Measurements from ENCODE around the gene PHLPP2. TPM values are rescaled to one million over a fixed set of nuclear protein-coding genes. Genes with fewer than 3 reads are reported as not detected.

PHLPP2 gene
- total and polyA plus RNA-seq, 12 donors, result 2.8 to 11.3 (median 7.7) TPM

GRCh38 chr16:71700831-71701230 lies 23.7 kb downstream of the PHLPP2 start:
- 86 to 96% (median 90%) methylated on average over 4 of the region's 4 CpGs for WGBS, 4 donors
- H3K4me3 ChIP-seq, result no peak overlapping the region
- H3K27ac ChIP-seq, result no peak overlapping the region
- no peaks in the 10 kb centered on the region for H3K9me3 ChIP-seq (replicated peaks in 1 of 3)
- H3K4me1 ChIP-seq (replicated peaks in 1 of 2), result no peaks in the 10 kb centered on the region
- no peaks in the 10 kb centered on the region for H3K36me3 ChIP-seq (replicated peaks in 1 of 2)
- no peaks in the 10 kb centered on the region for H3K27me3 ChIP-seq
- TF ChIP-seq POLR2A (IDR thresholded peaks at IDR 0.05) (no peak), CTCF (IDR thresholded peaks at IDR 0.05) (no peak)
- intact Hi-C loops (cut with DNase I), result no loop called here
- no peak for DNase-seq

- WGBS, 4 donors, result 87 to 94% (median 93%) methylated on average over 2 to 3 of the region's 3 CpGs
- Histone ChIP-seq H3K4me3 (no peak overlapping the region), H3K27ac (no peak overlapping the region), H3K36me3 (replicated peaks in 1 of 2) (no peaks in the 10 kb centered on the region), H3K27me3 (no peaks in the 10 kb centered on the region), H3K9me3 (replicated peaks in 1 of 3) (no peaks in the 10 kb centered on the region), H3K4me1 (replicated peaks in 1 of 2) (no peaks in the 10 kb centered on the region)
- no peak for TF ChIP-seq CTCF (IDR thresholded peaks at IDR 0.05)
- no peak for TF ChIP-seq POLR2A (IDR thresholded peaks at IDR 0.05)
- DNase-seq, result no peak
- intact Hi-C loops (cut with DNase I), result no loop called here
Observed at GRCh38 chr16:71698491-71698890, 26.0 kb downstream of the PHLPP2 start.

GRCh38 chr16:71693164-71693563 lies 31.3 kb downstream of the PHLPP2 start:
- intact Hi-C loops (cut with DNase I), result no loop called here
- H3K36me3 ChIP-seq (replicated peaks in 1 of 2), result peaks cover 0 to 12% of the 10 kb centered on the region in 2 donors
- no peaks in the 10 kb centered on the region for H3K4me1 ChIP-seq (replicated peaks in 1 of 2)
- no peaks in the 10 kb centered on the region for H3K27me3 ChIP-seq
- H3K27ac ChIP-seq, result no peak overlapping the region
- DNase-seq, result no peak
- TF ChIP-seq POLR2A (IDR thresholded peaks at IDR 0.05) (no peak), CTCF (IDR thresholded peaks at IDR 0.05) (no peak)
- H3K4me3 ChIP-seq, result no peak overlapping the region
- no peaks in the 10 kb centered on the region for H3K9me3 ChIP-seq (replicated peaks in 1 of 3)
- WGBS, 4 donors, result 89 to 98% (median 93%) methylated on average over 5 of the region's 5 CpGs

- no peak for DNase-seq
- Histone ChIP-seq H3K27ac (no peak overlapping the region), H3K4me3 (no peak overlapping the region), H3K9me3 (replicated peaks in 1 of 3) (no peaks in the 10 kb centered on the region), H3K27me3 (no peaks in the 10 kb centered on the region), H3K4me1 (replicated peaks in 1 of 2) (no peaks in the 10 kb centered on the region), H3K36me3 (replicated peaks in 1 of 2) (peaks cover 0 to 12% of the 10 kb centered on the region in 2 donors)
- no peak for TF ChIP-seq CTCF (IDR thresholded peaks at IDR 0.05)
- TF ChIP-seq POLR2A (IDR thresholded peaks at IDR 0.05), result no peak
- 0 to 64% (median 0%) methylated on average over 1 of the region's 1 CpG; no CpG with 5 or more reads in 1 of the 4 donors for WGBS, 4 donors
- intact Hi-C loops (cut with DNase I), result no loop called here
Observed at GRCh38 chr16:71689901-71690300, 34.6 kb downstream of the PHLPP2 start.
